Esophagus muscularis mucosa (tissue), 4 donors: Measurements from ENCODE around the gene REN. TPM values are rescaled to one million over a fixed set of nuclear protein-coding genes. Genes with fewer than 3 reads are reported as not detected.

Experiments
- DNase-seq: peaks from one replicate; pipeline ENCODE4 v3.0.0-alpha.2; 2017; ENCODE audit errors: extremely low spot score
- H3K27ac ChIP-seq, 4 donors: fragments of 200-600 bp; sonication (generic); replicated peaks in 1 of 4; 1 replicate in 3 of 4; 2 replicates in 1 of 4; pipeline ENCODE4 v1.5.1; 2016 to 2019; ENCODE audit warnings: mild to moderate bottlenecking in 1 of 4
- H3K27me3 ChIP-seq, 4 donors: fragments of 200-600 bp; sonication (generic); one replicate each; pipeline versions ENCODE4 v1.5.1 to v1.6.0; 2016 to 2019
- H3K36me3 ChIP-seq, 4 donors: fragments of 200-600 bp; sonication (generic); one replicate each; pipeline ENCODE4 v1.5.1; 2016 to 2019
- H3K4me1 ChIP-seq, 4 donors: fragments of 200-600 bp; sonication (generic); one replicate each; pipeline ENCODE4 v1.5.1; 2016 to 2019
- H3K4me3 ChIP-seq, 4 donors: fragments of 200-600 bp; sonication (generic); 1 replicate in 2 of 4; 2 replicates in 2 of 4; pipeline ENCODE4 v1.5.1; 2016 to 2019; ENCODE audit warnings: mild to moderate bottlenecking in 4 of 4, moderate library complexity in 1 of 4
- H3K9me3 ChIP-seq, 4 donors: fragments of 200-600 bp; sonication (generic); 1 replicate in 3 of 4; 2 replicates in 1 of 4; pipeline ENCODE4 v1.5.1; 2016 to 2019
- EP300 ChIP-seq: sonication (generic); formaldehyde crosslinking; IDR thresholded peaks from one replicate; pipeline ENCODE4 v1.6.1; 2017; ENCODE audit warnings: antibody characterized with exemption
- POLR2A ChIP-seq: fragments of 450-650 bp; IDR thresholded peaks from one replicate; pipeline ENCODE4 v1.6.1; 2017; ENCODE audit warnings: antibody characterized with exemption, moderate library complexity, mild to moderate bottlenecking, low read depth
- POLR2AphosphoS5 ChIP-seq, 2 donors: sonication (generic); formaldehyde crosslinking; IDR thresholded peaks; one replicate each; pipeline ENCODE4 v1.6.1; 2017; ENCODE audit warnings: antibody characterized with exemption in 2 of 2
- WGBS: methylation state at CpG from one replicate; pipeline ENCODE4 v1.1.5; 2018; 5-methylcytosine and 5-hydroxymethylcytosine counted together
- intact Hi-C: fragments of 100-400 bp; cut with DNase I; formaldehyde crosslinking; loops from one replicate; pipeline ENCODE4 v1.15.1; 2023
- total RNA-seq, 4 donors: library from RNA; depleted of rRNA; stranded (reverse); fragments of >200 nt; gene quantifications; one replicate each; pipeline versions ENCODE4 v1.1.0 to v1.2.1, GENCODE V29; 2016
- TF ChIP-seq, protein P1 (sequence below), 3 experiments: fragments of 200-600 bp in 2 of 3; fragments of 450-650 bp in 1 of 3; sonication (generic) in 2 of 3; IDR thresholded peaks; one replicate each; pipeline ENCODE4 v1.5.1; 2017 to 2019; ENCODE audit warnings: antibody characterized with exemption in 3 of 3, mild to moderate bottlenecking in 2 of 3, moderate library complexity in 1 of 3

Gene REN
- total RNA-seq, 4 donors from 2014 or later = not detected

DNA sequence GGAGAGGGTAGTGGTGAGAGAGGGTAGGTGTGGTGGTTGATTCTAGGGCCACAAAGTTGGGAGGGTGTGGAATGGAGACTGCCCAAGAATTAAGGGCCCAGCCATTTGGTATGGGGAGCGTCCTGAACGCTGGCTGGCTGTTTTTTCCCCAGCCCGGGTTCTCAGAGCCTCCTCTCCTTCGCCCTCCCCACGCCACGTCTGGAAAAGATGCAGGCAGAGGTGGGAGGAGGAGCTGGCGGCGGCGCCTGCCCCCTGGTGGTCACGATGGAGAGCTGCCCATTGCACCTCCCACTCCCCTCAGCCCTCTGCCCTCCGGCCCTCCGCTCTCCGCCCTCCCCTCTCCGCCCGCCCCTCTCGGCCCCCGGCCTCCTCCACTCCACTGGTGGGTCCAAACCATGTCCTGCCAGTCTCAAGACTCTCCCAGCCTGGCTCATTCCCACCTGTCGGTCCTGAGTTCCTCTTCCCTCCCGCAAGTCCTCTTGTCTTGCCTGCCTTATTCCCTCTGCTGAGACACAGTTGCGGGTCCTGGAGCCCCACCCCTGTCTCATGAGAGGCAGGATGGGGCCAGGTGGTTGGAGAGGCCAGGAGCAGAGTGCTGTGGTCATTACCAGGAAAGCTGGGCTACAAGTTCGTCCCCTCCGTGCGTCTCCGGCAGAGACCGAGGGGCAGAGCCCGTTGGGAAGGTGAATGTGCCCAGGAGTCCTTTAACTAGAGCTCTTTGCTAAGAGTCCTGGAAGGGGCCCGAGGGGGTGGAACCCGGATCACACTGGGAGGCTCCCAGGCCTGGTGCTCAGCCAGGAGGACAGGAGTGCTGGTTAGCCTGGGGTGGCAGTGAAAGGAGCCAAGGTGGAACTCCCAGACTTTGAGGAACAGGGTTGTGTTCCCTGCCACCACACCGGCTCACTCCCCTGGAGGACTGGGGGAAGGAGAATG lies 36.9 kb downstream of the REN start:
- TF ChIP-seq, protein P1, sequence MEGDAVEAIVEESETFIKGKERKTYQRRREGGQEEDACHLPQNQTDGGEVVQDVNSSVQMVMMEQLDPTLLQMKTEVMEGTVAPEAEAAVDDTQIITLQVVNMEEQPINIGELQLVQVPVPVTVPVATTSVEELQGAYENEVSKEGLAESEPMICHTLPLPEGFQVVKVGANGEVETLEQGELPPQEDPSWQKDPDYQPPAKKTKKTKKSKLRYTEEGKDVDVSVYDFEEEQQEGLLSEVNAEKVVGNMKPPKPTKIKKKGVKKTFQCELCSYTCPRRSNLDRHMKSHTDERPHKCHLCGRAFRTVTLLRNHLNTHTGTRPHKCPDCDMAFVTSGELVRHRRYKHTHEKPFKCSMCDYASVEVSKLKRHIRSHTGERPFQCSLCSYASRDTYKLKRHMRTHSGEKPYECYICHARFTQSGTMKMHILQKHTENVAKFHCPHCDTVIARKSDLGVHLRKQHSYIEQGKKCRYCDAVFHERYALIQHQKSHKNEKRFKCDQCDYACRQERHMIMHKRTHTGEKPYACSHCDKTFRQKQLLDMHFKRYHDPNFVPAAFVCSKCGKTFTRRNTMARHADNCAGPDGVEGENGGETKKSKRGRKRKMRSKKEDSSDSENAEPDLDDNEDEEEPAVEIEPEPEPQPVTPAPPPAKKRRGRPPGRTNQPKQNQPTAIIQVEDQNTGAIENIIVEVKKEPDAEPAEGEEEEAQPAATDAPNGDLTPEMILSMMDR (IDR thresholded peaks at IDR 0.05) = peak; percentile 80 to 92 (median 88)
- no peak for TF ChIP-seq POLR2A
- TF ChIP-seq EP300 = no peak
- peak; percentile 3 to 52 for TF ChIP-seq POLR2AphosphoS5 (IDR thresholded peaks at IDR 0.05)
- peak overlapping the region; percentile 17 to 71 (median 32) for H3K27ac ChIP-seq
- WGBS = 28% methylated on average over 25 of the region's 29 CpGs
- H3K27me3 ChIP-seq = no peaks in the 10 kb centered on the region
- peaks cover 5 to 30% (median 16%) of the 10 kb centered on the region in 4 donors for H3K36me3 ChIP-seq
- H3K9me3 ChIP-seq = no peaks in the 10 kb centered on the region
- intact Hi-C loops = loop anchor here (2.0 to 5.0 kb wide), 2 partner anchors 57 to 268 kb away; partner anchors contain the start of genes SNRPE and SOX13
- no peak for DNase-seq
- peak overlapping the region; percentile 19 to 41 (median 26) for H3K4me3 ChIP-seq
- peaks cover 22 to 57% (median 54%) of the 10 kb centered on the region in 4 donors for H3K4me1 ChIP-seq

DNA sequence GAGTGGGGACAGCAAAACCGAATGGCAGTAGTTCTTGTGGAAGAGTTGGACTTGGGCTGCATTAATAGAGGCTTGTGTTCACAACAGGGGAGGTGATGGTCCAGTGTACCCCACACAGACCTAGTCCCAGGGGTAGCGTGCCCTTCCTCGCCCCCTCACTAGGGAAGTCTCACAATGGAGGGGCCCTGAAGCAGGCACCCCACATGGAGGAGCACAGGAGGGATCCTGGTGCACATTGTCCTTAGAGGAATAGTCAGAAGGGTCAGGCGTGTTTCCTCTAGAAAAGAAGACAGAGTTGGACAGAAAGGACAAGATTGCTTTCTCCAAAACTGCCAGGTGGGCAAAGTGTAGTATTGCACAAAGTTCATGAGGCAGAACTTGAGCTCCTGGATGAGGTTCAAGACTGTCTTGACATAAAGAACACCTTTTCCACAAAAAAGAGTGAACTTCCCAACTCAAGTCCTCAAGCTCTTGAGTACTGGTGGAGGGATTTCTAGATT lies 37.6 kb downstream of the REN start:
- peaks cover 22 to 57% (median 54%) of the 10 kb centered on the region in 4 donors for H3K4me1 ChIP-seq
- peaks cover 5 to 34% (median 20%) of the 10 kb centered on the region in 4 donors for H3K36me3 ChIP-seq
- H3K27ac ChIP-seq = peak overlapping the region in 1 of 4 donors; percentile 71
- intact Hi-C loops = loop anchor here (2.0 to 5.0 kb wide), 2 partner anchors 56 to 268 kb away; partner anchors contain the start of genes SNRPE and SOX13
- TF ChIP-seq EP300 = no peak
- TF ChIP-seq, protein P1 (IDR thresholded peaks at IDR 0.05) = no peak
- TF ChIP-seq POLR2A = no peak
- TF ChIP-seq POLR2AphosphoS5 (IDR thresholded peaks at IDR 0.05) = no peak
- WGBS = 69% methylated on average over 4 of the region's 4 CpGs
- no peak for DNase-seq
- no peaks in the 10 kb centered on the region for H3K9me3 ChIP-seq
- H3K27me3 ChIP-seq = no peaks in the 10 kb centered on the region
- H3K4me3 ChIP-seq = peak overlapping the region in 2 of 4 donors; percentile 19 to 41

DNA sequence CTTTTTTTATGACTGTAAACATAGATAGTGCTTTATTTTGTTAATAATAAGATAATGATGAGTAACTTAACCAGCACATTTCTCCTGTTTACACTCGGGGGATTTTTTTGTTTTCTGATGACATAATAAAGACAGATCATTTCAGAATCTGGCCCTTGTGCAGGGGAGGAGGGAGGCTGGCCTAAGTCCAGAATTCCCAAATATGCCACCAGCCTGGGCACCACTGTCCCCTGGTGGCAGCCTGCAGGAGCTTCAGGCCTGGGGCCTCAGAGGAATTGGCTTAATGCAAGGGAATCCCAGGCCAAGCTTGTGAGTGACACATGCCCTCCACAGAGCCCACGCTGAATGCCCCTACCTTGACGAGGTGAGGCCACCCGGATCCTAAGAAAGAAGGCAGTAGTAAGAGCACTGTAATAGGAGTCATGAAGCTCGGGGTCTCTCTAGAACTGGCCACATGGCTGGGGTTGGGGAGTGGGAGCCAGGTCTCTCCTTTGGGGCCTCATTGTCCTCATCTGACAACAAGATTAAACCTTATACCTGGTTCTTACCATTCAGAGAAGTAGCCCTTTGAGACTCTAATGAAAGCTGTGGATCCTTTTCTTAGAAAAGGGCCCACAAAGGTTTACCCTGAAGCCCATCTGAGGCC lies 38.4 kb downstream of the REN start:
- Histone ChIP-seq H3K9me3 (no peaks in the 10 kb centered on the region), H3K27ac (peak overlapping the region; percentile 39 to 71 (median 56)), H3K4me1 (peaks cover 22 to 57% (median 54%) of the 10 kb centered on the region in 4 donors), H3K27me3 (no peaks in the 10 kb centered on the region), H3K36me3 (peaks cover 11 to 42% (median 27%) of the 10 kb centered on the region in 4 donors), H3K4me3 (no peak overlapping the region)
- WGBS = 65% methylated on average over 4 of the region's 5 CpGs
- DNase-seq = no peak
- intact Hi-C loops = loop anchor here (2.0 to 5.0 kb wide), 2 partner anchors 55 to 267 kb away; partner anchors contain the start of genes SNRPE and SOX13
- TF ChIP-seq, protein P1 (IDR thresholded peaks at IDR 0.05) = peak; percentile 79 to 90 (median 83)
- TF ChIP-seq EP300 (no peak), POLR2A (no peak), POLR2AphosphoS5 (IDR thresholded peaks at IDR 0.05) (peak in 1 of 2 donors; percentile 53)

DNA sequence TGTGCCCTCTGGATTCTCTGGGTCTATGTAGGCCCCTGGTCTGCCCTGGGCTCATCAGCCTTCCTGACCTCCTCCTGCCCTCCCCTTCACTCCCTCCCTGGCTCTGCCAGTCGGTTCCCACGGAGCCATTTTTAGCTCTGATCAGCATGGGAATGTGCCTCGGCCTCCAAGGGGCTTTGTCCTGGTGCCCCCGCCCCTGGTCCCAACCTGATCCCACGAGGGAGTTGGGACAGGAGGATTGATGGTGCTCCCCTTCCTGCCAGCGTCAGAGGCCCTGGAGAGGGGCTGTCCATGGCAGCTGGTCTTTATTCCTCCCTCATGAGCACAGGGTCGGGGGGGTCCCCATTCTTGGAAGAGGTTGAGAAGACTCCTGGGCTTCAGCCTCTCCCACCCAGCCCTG lies 39.2 kb downstream of the REN start:
- Histone ChIP-seq H3K9me3 (no peaks in the 10 kb centered on the region), H3K27ac (peak overlapping the region; percentile 39 to 71 (median 56)), H3K36me3 (peaks cover 13 to 50% (median 35%) of the 10 kb centered on the region in 4 donors), H3K27me3 (no peaks in the 10 kb centered on the region), H3K4me3 (no peak overlapping the region), H3K4me1 (peaks cover 22 to 57% (median 54%) of the 10 kb centered on the region in 4 donors)
- WGBS = 32% methylated on average over 7 of the region's 7 CpGs
- intact Hi-C loops = loop anchor here (5.0 kb wide), 1 partner anchor 55 kb away; the partner anchor contains the start of gene SOX13
- no peak for TF ChIP-seq EP300
- TF ChIP-seq POLR2AphosphoS5 (IDR thresholded peaks at IDR 0.05) = no peak
- no peak for TF ChIP-seq POLR2A
- TF ChIP-seq, protein P1 (IDR thresholded peaks at IDR 0.05) = no peak
- DNase-seq = no peak
